HepG2 (cell line): ENCODE results near the gene POLR1H. TPM values are rescaled to one million over a fixed set of nuclear protein-coding genes. Genes with fewer than 3 reads are reported as not detected.

Experiments used
- ATF7-NPFF ChIP-seq: sonication (generic); formaldehyde crosslinking; IDR thresholded peaks from 2 replicates; pipeline ENCODE4 v1.8.1; 2023; ENCODE audit warnings: mild to moderate bottlenecking, low read depth, missing genetic modification reagents, moderate library complexity
- EP300 ChIP-seq, 3 experiments: sonication (generic) in 1 of 3; formaldehyde crosslinking in 1 of 3; IDR thresholded peaks; 2 replicates each; pipeline versions ENCODE4 v1.5.1 to v1.6.1; 2011 to 2020; ENCODE audit warnings: low read depth in 2 of 3, low read length in 2 of 3, borderline replicate concordance in 1 of 3, improper control_type of control experiment in 1 of 3, mild to moderate bottlenecking in 1 of 3, missing genetic modification reagents in 1 of 3, moderate library complexity in 1 of 3
- IRF1 ChIP-seq: sonication (generic); formaldehyde crosslinking; IDR thresholded peaks from 2 replicates; pipeline ENCODE4 v1.4.0; 2020; ENCODE audit warnings: low read depth, mild to moderate bottlenecking, missing genetic modification reagents
- NCOA2 ChIP-seq: sonication (generic); formaldehyde crosslinking; IDR thresholded peaks from 2 replicates; pipeline ENCODE4 v1.8.0; 2022; ENCODE audit warnings: inconsistent platforms
- POLR2A ChIP-seq, 2 experiments: IDR thresholded peaks; 2 replicates each; pipeline ENCODE4 v1.6.1; 2011; ENCODE audit warnings: low read depth in 2 of 2, low read length in 2 of 2, mild to moderate bottlenecking in 1 of 2, moderate library complexity in 1 of 2; ENCODE audit not compliant: insufficient read depth in 1 of 2
- SNAPC4 ChIP-seq: sonication (generic); formaldehyde crosslinking; IDR thresholded peaks from 2 replicates; pipeline ENCODE4 v1.4.0; 2020; ENCODE audit warnings: mild to moderate bottlenecking, missing genetic modification reagents
- TFDP2 ChIP-seq: sonication (generic); formaldehyde crosslinking; IDR thresholded peaks from 2 replicates; pipeline ENCODE4 v1.4.0; 2020; ENCODE audit warnings: missing genetic modification reagents
- ZBTB39 ChIP-seq: sonication (generic); formaldehyde crosslinking; IDR thresholded peaks from 2 replicates; pipeline ENCODE4 v1.5.0; 2020; ENCODE audit warnings: missing genetic modification reagents
- ZBTB4 ChIP-seq: sonication (generic); formaldehyde crosslinking; IDR thresholded peaks from 2 replicates; pipeline ENCODE4 v1.4.0; 2020; ENCODE audit warnings: missing genetic modification reagents, mild to moderate bottlenecking, borderline replicate concordance
- ZNF83 ChIP-seq: sonication (generic); formaldehyde crosslinking; IDR thresholded peaks from 2 replicates; pipeline ENCODE4 v1.4.0; 2020; ENCODE audit warnings: missing genetic modification reagents, mild to moderate bottlenecking, borderline replicate concordance
- polyA plus RNA-seq, 8 experiments: library from polyadenylated mRNA; depleted of rRNA in 3 of 8; stranded (reverse) in 7 of 8; unstranded in 1 of 8; fragments of >200 nt; fragmentation: Illumina TruSeq in 4 of 8; extraction: Trizol in 4 of 8; gene quantifications; 2 replicates each; pipeline versions ENCODE4 v1.2.1 to v1.2.3, GENCODE V29; 2011 to 2016; ENCODE audit warnings: low read depth in 4 of 8, missing spikeins in 1 of 8, mixed read lengths in 1 of 8; ENCODE audit not compliant: insufficient read depth in 1 of 8
- total RNA-seq, 5 experiments: library from RNA; depleted of rRNA; stranded (reverse); fragments of >200 nt; fragmentation: Illumina TruSeq; extraction: Trizol; gene quantifications; 2 replicates each; pipeline ENCODE4 v1.2.3, GENCODE V29; 2016; ENCODE audit warnings: low read depth in 1 of 5

Gene POLR1H
- total and polyA plus RNA-seq, 2 of the 13 experiments (the other 11 are each of a cell fraction or from before 2014, with no cell fraction given), result 61.4 to 79.8 TPM

GRCh38 chr6:30066577-30067459 lies 5.8 kb downstream of the POLR1H start, which contains the start of gene PPP1R11 (continued):
- TF ChIP-seq ZBTB39 (CRISPR knock-in tag) (no peak), NCOA2 (CRISPR knock-in tag) (peak; percentile 56; the same call in 1 of the 2 replicates), IRF1 (CRISPR knock-in tag) (no peak), TFDP2 (CRISPR knock-in tag) (peak; percentile 72; the same call in 1 of the 2 replicates), ATF7-NPFF (CRISPR knock-in tag) (peak; percentile 87), EP300 (IDR thresholded peaks at IDR 0.05; ENCODE audit: low read depth in 2 of 2, low read length in 2 of 2) (no peak; a peak in 1 of 4 replicates), EP300 (CRISPR knock-in tag; IDR thresholded peaks at IDR 0.05; ENCODE audit: borderline replicate concordance) (no peak; the same call in none of the 2 replicates), ZBTB4 (CRISPR knock-in tag) (peak; percentile 69; the same call in 1 of the 2 replicates), ZNF83 (CRISPR knock-in tag) (peak; percentile 62; the same call in 1 of the 2 replicates), SNAPC4 (CRISPR knock-in tag) (peak; percentile 79; the same call in 1 of the 2 replicates), POLR2A (IDR thresholded peaks at IDR 0.05; ENCODE audit: insufficient read depth in 1 of 2, low read depth in 2 of 2, low read length in 2 of 2) (peak; percentile 65 to 85)
